SU-DHL-6 (cell line): ENCODE data around the gene NRGN.

Experiments
- H2AFZ ChIP-seq: fragments of 200-600 bp; sonication (generic); 2 replicates; pipeline ENCODE4 v1.6.1; 2014; ENCODE audit warnings: low read depth, mild to moderate bottlenecking, moderate library complexity, mixed read lengths, antibody characterized with exemption, low read length; ENCODE audit not compliant: severe bottlenecking
- H3F3A ChIP-seq: fragments of 200-600 bp; shearing (Covaris generic); 2 replicates; pipeline ENCODE4 v1.6.0; 2016; ENCODE audit warnings: antibody characterized with exemption, mild to moderate bottlenecking; ENCODE audit not compliant: insufficient read depth
- H3K27ac ChIP-seq: fragments of 200-600 bp; sonication (generic); 2 replicates; pipeline ENCODE4 v1.5.1; 2016; ENCODE audit warnings: low read depth, mild to moderate bottlenecking, low read length, moderate library complexity, mixed read lengths
- H3K27me3 ChIP-seq: fragments of 200-600 bp; sonication (generic), shearing (Covaris generic); 2 replicates; pipeline ENCODE4 v1.6.0; 2014; ENCODE audit warnings: mild to moderate bottlenecking, low read length
- H3K36me3 ChIP-seq: fragments of 200-600 bp; sonication (generic); 2 replicates; pipeline ENCODE4 v1.6.1; 2014; ENCODE audit warnings: mild to moderate bottlenecking, low read length, mixed read lengths
- H3K4me2 ChIP-seq: fragments of 300-600, 200-600 bp; shearing (Covaris generic), sonication (generic); 2 replicates; pipeline ENCODE4 v1.6.0; 2014; ENCODE audit warnings: low read length, low read depth, mild to moderate bottlenecking; ENCODE audit not compliant: poor library complexity, severe bottlenecking
- H3K4me3 ChIP-seq: fragments of 200-600 bp; sonication (generic); 2 replicates; pipeline ENCODE4 v1.5.1; 2014; ENCODE audit warnings: antibody characterized with exemption, low read length, mild to moderate bottlenecking, mixed read lengths; ENCODE audit not compliant: insufficient read depth, poor library complexity, severe bottlenecking
- H3K79me2 ChIP-seq: fragments of 200-600 bp; sonication (generic); 2 replicates; pipeline ENCODE4 v1.6.1; 2014; ENCODE audit warnings: mild to moderate bottlenecking, low read length, moderate library complexity; ENCODE audit not compliant: insufficient read depth
- H3K9ac ChIP-seq: fragments of 200-600 bp; sonication (generic); 2 replicates; pipeline ENCODE4 v1.7.0; 2014; ENCODE audit warnings: mild to moderate bottlenecking, low read length
- H3K9me2 ChIP-seq: fragments of 200-600 bp; sonication (generic); replicated peaks from 2 replicates; pipeline ENCODE4 v1.6.1; 2014; ENCODE audit warnings: low read length; ENCODE audit not compliant: insufficient read depth
- H3K9me3 ChIP-seq: fragments of 200-600 bp; sonication (generic); 2 replicates; pipeline ENCODE4 v1.6.1; 2014; ENCODE audit warnings: low read length, mixed read lengths; ENCODE audit not compliant: insufficient read depth
- H4K20me1 ChIP-seq: fragments of 200-600 bp; sonication (generic); 2 replicates; pipeline ENCODE4 v1.6.1; 2014; ENCODE audit warnings: low read depth, mild to moderate bottlenecking, antibody characterized with exemption, low read length, moderate library complexity, mixed read lengths
- CTCF ChIP-seq: fragments of 200-600 bp; sonication (generic); IDR thresholded peaks from one replicate; pipeline ENCODE4 v1.5.1; 2017; ENCODE audit warnings: antibody characterized with exemption, mild to moderate bottlenecking, low read length, moderate library complexity; ENCODE audit not compliant: insufficient read depth, poor library complexity, severe bottlenecking
- EZH2phosphoT487 ChIP-seq: fragments of 200-600 bp; sonication (generic), shearing (Covaris generic); conservative IDR thresholded peaks from 2 replicates; pipeline ENCODE4 v1.6.1; 2018; ENCODE audit warnings: mild to moderate bottlenecking, antibody characterized with exemption, low read length, moderate library complexity, mixed read lengths

The NRGN gene

DNA sequence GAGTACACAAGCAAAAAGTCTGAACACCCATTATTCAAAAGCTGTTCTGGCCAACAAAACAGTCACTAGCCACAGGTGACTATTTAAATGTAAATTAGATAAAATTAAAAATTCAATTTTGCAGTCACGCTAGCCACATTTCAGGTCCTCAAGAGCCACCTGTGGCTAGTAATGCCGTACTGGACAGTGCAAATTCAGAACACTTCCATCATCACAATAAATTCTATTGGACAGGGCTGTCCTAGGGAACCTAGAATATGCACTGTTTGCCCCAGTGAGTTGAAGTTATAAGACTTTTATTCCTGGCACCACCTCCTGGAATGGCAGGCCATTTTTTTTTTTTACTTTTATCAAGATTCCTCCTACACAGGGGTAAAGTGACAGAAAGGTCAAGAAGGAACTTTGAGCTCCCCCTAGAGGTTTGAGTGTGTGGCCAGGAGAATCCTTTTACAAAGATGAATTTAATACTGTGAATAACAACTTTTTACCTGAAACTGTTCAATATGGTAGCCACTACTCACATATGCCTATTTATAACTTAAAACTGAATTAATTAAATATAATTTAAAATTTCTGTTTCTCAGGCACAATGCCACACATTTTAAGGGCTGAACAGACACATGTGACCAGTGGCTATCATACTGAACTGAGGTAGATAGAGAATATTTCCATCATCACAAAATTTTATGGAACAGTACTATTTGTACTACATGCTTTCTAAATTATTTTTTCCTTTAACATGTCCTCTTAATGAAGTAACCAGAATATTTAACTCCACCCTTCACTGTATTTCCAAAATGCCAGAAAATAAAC, 53.9 kb downstream of the NRGN start:
- Histone ChIP-seq H3K4me2 (no peak overlapping the region), H3K4me3 (no peak overlapping the region)

DNA sequence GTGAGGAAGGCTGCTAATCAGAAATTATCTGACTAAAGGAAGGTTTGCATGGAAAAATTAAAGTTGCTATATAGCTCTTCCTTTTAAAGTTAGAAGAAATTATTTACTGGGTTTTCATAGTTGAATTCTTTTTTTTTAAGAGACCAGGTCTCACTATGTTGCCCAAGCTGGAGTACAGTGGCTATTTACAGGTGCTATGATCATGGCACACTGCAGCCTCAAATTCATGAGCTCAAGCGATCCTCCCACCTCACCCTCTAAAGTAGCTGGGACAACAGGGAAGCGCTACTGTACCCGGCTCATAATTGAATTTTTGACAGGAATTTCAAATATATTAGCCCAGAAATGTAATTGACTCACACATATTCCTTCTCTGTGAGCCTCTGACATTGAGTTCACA, 56.6 kb downstream of the NRGN start:
- Histone ChIP-seq H3K27ac (no peak overlapping the region), H3K79me2 (peaks cover 42% of the 10 kb centered on the region), H2AFZ (no peak overlapping the region), H3K9me2 (no peaks in the 10 kb centered on the region), H3K27me3 (no peaks in the 10 kb centered on the region), H3K36me3 (no peaks in the 10 kb centered on the region), H4K20me1 (peaks cover 23% of the 10 kb centered on the region; the same call in 1 of the 2 replicates), H3K9me3 (no peaks in the 10 kb centered on the region), H3K4me2 (no peak overlapping the region), H3F3A (peaks cover 4% of the 10 kb centered on the region; the same call in 1 of the 2 replicates), H3K4me3 (no peak overlapping the region), H3K9ac (no peak overlapping the region)
- TF ChIP-seq CTCF (no peak), EZH2phosphoT487 (no peak)

More for the DNA sequence above, 53.9 kb downstream of the NRGN start:
- Histone ChIP-seq H3K27me3 (no peaks in the 10 kb centered on the region), H3F3A (peaks cover 2% of the 10 kb centered on the region; the same call in 1 of the 2 replicates), H3K9me3 (no peaks in the 10 kb centered on the region), H3K27ac (no peak overlapping the region), H3K9ac (no peak overlapping the region), H3K36me3 (no peaks in the 10 kb centered on the region), H2AFZ (no peak overlapping the region), H3K79me2 (peaks cover 35% of the 10 kb centered on the region), H3K9me2 (no peaks in the 10 kb centered on the region), H4K20me1 (peaks cover 23% of the 10 kb centered on the region; the same call in 1 of the 2 replicates)
- no peak for TF ChIP-seq EZH2phosphoT487
- TF ChIP-seq CTCF, result peak; percentile 74
